HepG2 (cell line): ENCODE data around the gene MSI2. TPM values are rescaled to one million over a fixed set of nuclear protein-coding genes. Genes with fewer than 3 reads are reported as not detected.

Experiments used
- ARNT ChIP-seq: fragments of 450-650 bp; IDR thresholded peaks from 2 replicates; pipeline ENCODE4 v1.6.1; 2017
- GPN1 ChIP-seq: sonication (generic); formaldehyde crosslinking; IDR thresholded peaks from 2 replicates; pipeline ENCODE4 v1.5.1; 2020; ENCODE audit warnings: missing genetic modification reagents, borderline replicate concordance
- KAT2B ChIP-seq: fragments of 150-350 bp; IDR thresholded peaks from 2 replicates; pipeline ENCODE4 v1.6.1; 2014; ENCODE audit warnings: low read depth, low read length, borderline replicate concordance
- KDM3A ChIP-seq: IDR thresholded peaks from 2 replicates; pipeline ENCODE4 v1.6.1; 2018; ENCODE audit warnings: low read depth, missing compliant biosample characterization
- NFIC ChIP-seq: IDR thresholded peaks from 2 replicates; pipeline ENCODE4 v1.6.1; 2012; ENCODE audit warnings: mild to moderate bottlenecking, low read length, inconsistent platforms
- PAXIP1 ChIP-seq: sonication (generic); formaldehyde crosslinking; conservative IDR thresholded peaks from 2 replicates; pipeline ENCODE4 v1.4.0; 2020; ENCODE audit warnings: mild to moderate bottlenecking, missing genetic modification reagents, moderate library complexity
- PHF21A ChIP-seq: sonication (generic); formaldehyde crosslinking; IDR thresholded peaks from 2 replicates; pipeline ENCODE4 v1.5.0; 2020; ENCODE audit warnings: mild to moderate bottlenecking, missing genetic modification reagents
- PPARG ChIP-seq: conservative IDR thresholded peaks from 2 replicates; pipeline ENCODE4 v1.6.1; 2016; ENCODE audit warnings: missing biosample characterization, missing genetic modification reagents
- RNF219 ChIP-seq: sonication (generic); formaldehyde crosslinking; IDR thresholded peaks from 2 replicates; pipeline ENCODE4 v1.5.0; 2020; ENCODE audit warnings: mild to moderate bottlenecking, missing genetic modification reagents
- ZBTB40 ChIP-seq, 2 experiments: fragments of 450-650 bp in 1 of 2; sonication (generic) in 1 of 2; formaldehyde crosslinking in 1 of 2; IDR thresholded peaks; 2 replicates each; pipeline versions ENCODE4 v1.6.1 to v1.8.0; 2016 to 2022; ENCODE audit warnings: antibody characterized with exemption in 1 of 2, mild to moderate bottlenecking in 1 of 2, missing genetic modification reagents in 1 of 2
- ZNF143 ChIP-seq: sonication (generic); formaldehyde crosslinking; IDR thresholded peaks from 2 replicates; pipeline ENCODE4 v1.4.0; 2020; ENCODE audit warnings: missing genetic modification reagents
- ZNF615 ChIP-seq: sonication (generic); formaldehyde crosslinking; IDR thresholded peaks from 2 replicates; pipeline ENCODE4 v1.5.0; 2020; ENCODE audit warnings: mild to moderate bottlenecking, missing genetic modification reagents, borderline replicate concordance
- ZNF720 ChIP-seq: sonication (generic); formaldehyde crosslinking; IDR thresholded peaks from 2 replicates; pipeline ENCODE4 v1.4.0; 2020; ENCODE audit warnings: missing genetic modification reagents
- ZSCAN9 ChIP-seq: IDR thresholded peaks from 2 replicates; pipeline ENCODE4 v1.6.1; 2016; ENCODE audit warnings: borderline replicate concordance
- polyA plus RNA-seq, 8 experiments: library from polyadenylated mRNA; depleted of rRNA in 3 of 8; stranded (reverse) in 7 of 8; unstranded in 1 of 8; fragments of >200 nt; fragmentation: Illumina TruSeq in 4 of 8; extraction: Trizol in 4 of 8; gene quantifications; 2 replicates each; pipeline versions ENCODE4 v1.2.1 to v1.2.3, GENCODE V29; 2011 to 2016; ENCODE audit warnings: low read depth in 4 of 8, missing spikeins in 1 of 8, mixed read lengths in 1 of 8; ENCODE audit not compliant: insufficient read depth in 1 of 8
- total RNA-seq, 5 experiments: library from RNA; depleted of rRNA; stranded (reverse); fragments of >200 nt; fragmentation: Illumina TruSeq; extraction: Trizol; gene quantifications; 2 replicates each; pipeline ENCODE4 v1.2.3, GENCODE V29; 2016; ENCODE audit warnings: low read depth in 1 of 5

MSI2 gene
- total and polyA plus RNA-seq, 2 of the 13 experiments (the other 11 are each of a cell fraction or from before 2014, with no cell fraction given): 77.5 to 78.4 TPM

- TF ChIP-seq ZBTB40 (IDR thresholded peaks at IDR 0.05) (no peak), ZBTB40 (CRISPR knock-in tag; IDR thresholded peaks at IDR 0.05) (0 out of 2 replicates have a peak, but pooled peaks have one; percentile 51), ZNF143 (peak; percentile 51; the same call in 1 of the 2 replicates), ARNT (no peak), ZNF615 (CRISPR knock-in tag) (peak; percentile 78; the same call in 1 of the 2 replicates), PAXIP1 (CRISPR knock-in tag) (peak; percentile 96), KAT2B (no peak), PPARG (CRISPR knock-in tag) (peak; percentile 92), ZNF720 (CRISPR knock-in tag) (no peak), PHF21A (CRISPR knock-in tag) (peak; percentile 98), ZSCAN9 (CRISPR knock-in tag) (no peak), NFIC (peak; percentile 73; the same call in 1 of the 2 replicates), RNF219 (CRISPR knock-in tag) (peak; percentile 30; the same call in 1 of the 2 replicates), GPN1 (CRISPR knock-in tag) (no peak), KDM3A (no peak; the same call in 1 of the 2 replicates)
Observed at GRCh38 chr17:57580055-57580739, 323.9 kb downstream of the MSI2 start (continued).
